ENCODE measurements around the gene RUNX2. TPM values are rescaled to one million over a fixed set of nuclear protein-coding genes. Genes with fewer than 3 reads are reported as not detected.

Gene RUNX2
- total RNA-seq, 1 experiment from 2014 or later = 7.0 TPM

DNA sequence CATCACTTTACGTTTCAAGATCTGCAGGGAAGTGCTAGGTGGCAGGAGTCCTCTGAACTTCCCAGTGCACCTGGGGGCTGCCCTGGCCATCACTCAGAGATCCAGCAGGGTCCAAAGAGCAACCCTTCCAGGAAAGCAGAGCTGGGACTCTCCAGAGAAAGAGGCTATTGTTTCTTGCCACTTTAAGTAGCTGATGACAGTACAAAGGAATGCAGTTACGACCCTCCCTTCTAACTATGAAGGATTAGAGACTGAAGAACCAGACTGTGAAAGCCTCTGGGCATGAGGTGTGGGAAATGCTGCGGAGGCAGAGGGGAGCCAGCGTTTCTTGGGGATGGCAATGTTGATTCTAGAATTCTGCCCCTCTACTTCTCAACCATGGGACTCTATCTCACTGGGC lies 238.8 kb downstream of the RUNX2 start:
- H3K4me1 ChIP-seq (ENCODE audit: control insufficient read depth, insufficient read depth, low read length) = no peaks in the 10 kb centered on the region
- no TSS peak for BruUV-seq (replicated peaks)
- H3K36me3 ChIP-seq (ENCODE audit: control insufficient read depth, insufficient read depth, low read length) = no peaks in the 10 kb centered on the region
- no peaks in the 10 kb centered on the region for H3K9me3 ChIP-seq (ENCODE audit: control insufficient read depth, insufficient read depth, low read depth, low read length)
- CTCF ChIA-PET = no interaction called here
- TF ChIP-seq, protein P1, sequence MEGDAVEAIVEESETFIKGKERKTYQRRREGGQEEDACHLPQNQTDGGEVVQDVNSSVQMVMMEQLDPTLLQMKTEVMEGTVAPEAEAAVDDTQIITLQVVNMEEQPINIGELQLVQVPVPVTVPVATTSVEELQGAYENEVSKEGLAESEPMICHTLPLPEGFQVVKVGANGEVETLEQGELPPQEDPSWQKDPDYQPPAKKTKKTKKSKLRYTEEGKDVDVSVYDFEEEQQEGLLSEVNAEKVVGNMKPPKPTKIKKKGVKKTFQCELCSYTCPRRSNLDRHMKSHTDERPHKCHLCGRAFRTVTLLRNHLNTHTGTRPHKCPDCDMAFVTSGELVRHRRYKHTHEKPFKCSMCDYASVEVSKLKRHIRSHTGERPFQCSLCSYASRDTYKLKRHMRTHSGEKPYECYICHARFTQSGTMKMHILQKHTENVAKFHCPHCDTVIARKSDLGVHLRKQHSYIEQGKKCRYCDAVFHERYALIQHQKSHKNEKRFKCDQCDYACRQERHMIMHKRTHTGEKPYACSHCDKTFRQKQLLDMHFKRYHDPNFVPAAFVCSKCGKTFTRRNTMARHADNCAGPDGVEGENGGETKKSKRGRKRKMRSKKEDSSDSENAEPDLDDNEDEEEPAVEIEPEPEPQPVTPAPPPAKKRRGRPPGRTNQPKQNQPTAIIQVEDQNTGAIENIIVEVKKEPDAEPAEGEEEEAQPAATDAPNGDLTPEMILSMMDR (IDR thresholded peaks at IDR 0.05) = no peak
- TF ChIP-seq SIN3A (IDR thresholded peaks at IDR 0.05; ENCODE audit: borderline replicate concordance, insufficient read depth, low read depth, low read length) (no peak), TCF7L2 (IDR thresholded peaks at IDR 0.05; ENCODE audit: low read depth, low read length) (no peak), POLR2AphosphoS5 (IDR thresholded peaks at IDR 0.05; ENCODE audit: low read depth, low read length) (no peak)
- TF ChIP-seq, protein P2, sequence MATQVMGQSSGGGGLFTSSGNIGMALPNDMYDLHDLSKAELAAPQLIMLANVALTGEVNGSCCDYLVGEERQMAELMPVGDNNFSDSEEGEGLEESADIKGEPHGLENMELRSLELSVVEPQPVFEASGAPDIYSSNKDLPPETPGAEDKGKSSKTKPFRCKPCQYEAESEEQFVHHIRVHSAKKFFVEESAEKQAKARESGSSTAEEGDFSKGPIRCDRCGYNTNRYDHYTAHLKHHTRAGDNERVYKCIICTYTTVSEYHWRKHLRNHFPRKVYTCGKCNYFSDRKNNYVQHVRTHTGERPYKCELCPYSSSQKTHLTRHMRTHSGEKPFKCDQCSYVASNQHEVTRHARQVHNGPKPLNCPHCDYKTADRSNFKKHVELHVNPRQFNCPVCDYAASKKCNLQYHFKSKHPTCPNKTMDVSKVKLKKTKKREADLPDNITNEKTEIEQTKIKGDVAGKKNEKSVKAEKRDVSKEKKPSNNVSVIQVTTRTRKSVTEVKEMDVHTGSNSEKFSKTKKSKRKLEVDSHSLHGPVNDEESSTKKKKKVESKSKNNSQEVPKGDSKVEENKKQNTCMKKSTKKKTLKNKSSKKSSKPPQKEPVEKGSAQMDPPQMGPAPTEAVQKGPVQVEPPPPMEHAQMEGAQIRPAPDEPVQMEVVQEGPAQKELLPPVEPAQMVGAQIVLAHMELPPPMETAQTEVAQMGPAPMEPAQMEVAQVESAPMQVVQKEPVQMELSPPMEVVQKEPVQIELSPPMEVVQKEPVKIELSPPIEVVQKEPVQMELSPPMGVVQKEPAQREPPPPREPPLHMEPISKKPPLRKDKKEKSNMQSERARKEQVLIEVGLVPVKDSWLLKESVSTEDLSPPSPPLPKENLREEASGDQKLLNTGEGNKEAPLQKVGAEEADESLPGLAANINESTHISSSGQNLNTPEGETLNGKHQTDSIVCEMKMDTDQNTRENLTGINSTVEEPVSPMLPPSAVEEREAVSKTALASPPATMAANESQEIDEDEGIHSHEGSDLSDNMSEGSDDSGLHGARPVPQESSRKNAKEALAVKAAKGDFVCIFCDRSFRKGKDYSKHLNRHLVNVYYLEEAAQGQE (IDR thresholded peaks at IDR 0.05; ENCODE audit: insufficient read depth in 1 of 2, low read depth in 2 of 2, low read length in 1 of 2) = no peak
- intact Hi-C loops (cut with micrococcal nuclease; ENCODE audit: unreplicated experiment) = no loop called here
- no peak overlapping the region for H3K4me3 ChIP-seq (ENCODE audit: low read depth in 2 of 2, low read length in 2 of 2)
- H3K27me3 ChIP-seq (ENCODE audit: control insufficient read depth, insufficient read depth, low read length) = no peaks in the 10 kb centered on the region
- no peak for DNase-seq (ENCODE audit: low read depth, low spot score)
- no peak overlapping the region for H3K27ac ChIP-seq (ENCODE audit: low read length)
- POLR2A ChIA-PET = no interaction called here
- no peak for ATAC-seq
- in situ Hi-C loops (cut with HindIII; ENCODE audit: low pct_unique_long_range_greater_than_20kb, low sequenced_read_pairs) = no loop called here

DNA sequence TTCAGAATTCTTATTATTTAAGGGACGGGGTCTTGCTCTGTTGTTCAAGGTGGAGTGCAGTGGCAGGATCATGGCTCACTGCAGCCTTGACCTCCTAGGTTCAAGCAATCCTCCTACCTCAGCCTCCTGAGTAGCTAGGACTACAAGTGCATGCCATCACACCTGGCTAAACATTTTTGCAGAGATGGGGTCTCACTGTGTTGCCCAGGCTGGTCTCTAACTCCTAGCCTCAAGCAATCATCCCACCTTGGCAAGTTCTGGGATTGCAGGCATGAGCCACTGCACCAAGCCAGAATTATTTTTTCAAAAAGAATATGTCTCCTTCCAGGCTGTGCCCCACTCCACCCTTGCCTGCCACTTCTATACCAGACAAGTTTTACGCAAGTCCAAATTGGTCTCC lies 239.7 kb downstream of the RUNX2 start:
- H3K27ac ChIP-seq (ENCODE audit: low read length) = no peak overlapping the region
- in situ Hi-C loops (cut with HindIII; ENCODE audit: low pct_unique_long_range_greater_than_20kb, low sequenced_read_pairs) (no loop called here), intact Hi-C loops (cut with micrococcal nuclease; ENCODE audit: unreplicated experiment) (no loop called here)
- ChIA-PET CTCF (no interaction called here), POLR2A (no interaction called here)
- TF ChIP-seq, protein P2 (IDR thresholded peaks at IDR 0.05; ENCODE audit: insufficient read depth in 1 of 2, low read depth in 2 of 2, low read length in 1 of 2) = no peak
- no peak for TF ChIP-seq POLR2AphosphoS5 (IDR thresholded peaks at IDR 0.05; ENCODE audit: low read depth, low read length)
- no peak for TF ChIP-seq SIN3A (IDR thresholded peaks at IDR 0.05; ENCODE audit: borderline replicate concordance, insufficient read depth, low read depth, low read length)
- TF ChIP-seq, protein P1 (IDR thresholded peaks at IDR 0.05) = no peak
- TF ChIP-seq TCF7L2 (IDR thresholded peaks at IDR 0.05; ENCODE audit: low read depth, low read length) = no peak
- H3K4me1 ChIP-seq (ENCODE audit: control insufficient read depth, insufficient read depth, low read length) = no peaks in the 10 kb centered on the region
- DNase-seq (ENCODE audit: low read depth, low spot score) = no peak
- BruUV-seq (replicated peaks) = no TSS peak
- no peaks in the 10 kb centered on the region for H3K9me3 ChIP-seq (ENCODE audit: control insufficient read depth, insufficient read depth, low read depth, low read length)
- ATAC-seq = no peak
- no peaks in the 10 kb centered on the region for H3K36me3 ChIP-seq (ENCODE audit: control insufficient read depth, insufficient read depth, low read length)
- H3K27me3 ChIP-seq (ENCODE audit: control insufficient read depth, insufficient read depth, low read length) = no peaks in the 10 kb centered on the region
- no peak overlapping the region for H3K4me3 ChIP-seq (ENCODE audit: low read depth in 2 of 2, low read length in 2 of 2)
